ENCODE results near the gene XPR1.
"Not testable (repeated sequence)": the region's sequence is repeated elsewhere in the genome, so short reads cannot be mapped to it uniquely, and the experiment has no call there.

Gene XPR1

GRCh38 chr1:180821970-180822369 is 190.1 kb downstream of the XPR1 start:
- H3K27me3 ChIP-seq (replicated peaks; ENCODE audit: control insufficient read depth, insufficient read depth, low read length), result no peaks in the 10 kb centered on the region
- no peak for DNase-seq (ENCODE audit: extremely low read depth, insufficient read length)
- no peak overlapping the region for H3K4me3 ChIP-seq (replicated peaks; ENCODE audit: low read depth, low read length)
- no peak for TF ChIP-seq CTCF (IDR thresholded peaks at IDR 0.05; ENCODE audit: insufficient read depth, low read length, poor library complexity, severe bottlenecking)
- no peaks in the 10 kb centered on the region for H3K36me3 ChIP-seq (ENCODE audit: control insufficient read depth, insufficient read depth, low read length)

- H3K36me3 ChIP-seq (ENCODE audit: control insufficient read depth, insufficient read depth, low read length); DNase-seq (ENCODE audit: extremely low read depth, insufficient read length); H3K4me3 ChIP-seq (replicated peaks; ENCODE audit: low read depth, low read length); H3K27me3 ChIP-seq (replicated peaks; ENCODE audit: control insufficient read depth, insufficient read depth, low read length): not testable (repeated sequence)
Observed at GRCh38 chr1:180831507-180831906, 199.7 kb downstream of the XPR1 start.

- not testable (repeated sequence) for H3K36me3 ChIP-seq (ENCODE audit: control insufficient read depth, insufficient read depth, low read length); DNase-seq (ENCODE audit: extremely low read depth, insufficient read length); H3K4me3 ChIP-seq (replicated peaks; ENCODE audit: low read depth, low read length); H3K27me3 ChIP-seq (replicated peaks; ENCODE audit: control insufficient read depth, insufficient read depth, low read length)
Observed at GRCh38 chr1:180833180-180833579, 201.4 kb downstream of the XPR1 start.

GRCh38 chr1:180836449-180836848 is 204.6 kb downstream of the XPR1 start:
- TF ChIP-seq CTCF (IDR thresholded peaks at IDR 0.05; ENCODE audit: insufficient read depth, low read length, poor library complexity, severe bottlenecking), result no peak
- Histone ChIP-seq H3K36me3 (ENCODE audit: control insufficient read depth, insufficient read depth, low read length) (no peaks in the 10 kb centered on the region), H3K4me3 (replicated peaks; ENCODE audit: low read depth, low read length) (no peak overlapping the region), H3K27me3 (replicated peaks; ENCODE audit: control insufficient read depth, insufficient read depth, low read length) (no peaks in the 10 kb centered on the region)
- no peak for DNase-seq (ENCODE audit: extremely low read depth, insufficient read length)

- H3K27me3 ChIP-seq (replicated peaks; ENCODE audit: control insufficient read depth, insufficient read depth, low read length), result no peaks in the 10 kb centered on the region
Observed at GRCh38 chr1:180837020-180837419, 205.2 kb downstream of the XPR1 start.

GRCh38 chr1:180838535-180838934 is 206.7 kb downstream of the XPR1 start:
- Histone ChIP-seq H3K4me3 (replicated peaks; ENCODE audit: low read depth, low read length) (no peak overlapping the region), H3K36me3 (ENCODE audit: control insufficient read depth, insufficient read depth, low read length) (no peaks in the 10 kb centered on the region), H3K27me3 (replicated peaks; ENCODE audit: control insufficient read depth, insufficient read depth, low read length) (no peaks in the 10 kb centered on the region)
- no peak for DNase-seq (ENCODE audit: extremely low read depth, insufficient read length)
- TF ChIP-seq CTCF (IDR thresholded peaks at IDR 0.05; ENCODE audit: insufficient read depth, low read length, poor library complexity, severe bottlenecking), result no peak

More at GRCh38 chr1:180837020-180837419, 205.2 kb downstream of the XPR1 start:
- DNase-seq (ENCODE audit: extremely low read depth, insufficient read length), result no peak
- H3K36me3 ChIP-seq (ENCODE audit: control insufficient read depth, insufficient read depth, low read length), result no peaks in the 10 kb centered on the region
- no peak overlapping the region for H3K4me3 ChIP-seq (replicated peaks; ENCODE audit: low read depth, low read length)
- no peak for TF ChIP-seq CTCF (IDR thresholded peaks at IDR 0.05; ENCODE audit: insufficient read depth, low read length, poor library complexity, severe bottlenecking)

- Histone ChIP-seq H3K36me3 (ENCODE audit: control insufficient read depth, insufficient read depth, low read length) (no peaks in the 10 kb centered on the region), H3K27me3 (replicated peaks; ENCODE audit: control insufficient read depth, insufficient read depth, low read length) (no peaks in the 10 kb centered on the region), H3K4me3 (replicated peaks; ENCODE audit: low read depth, low read length) (no peak overlapping the region)
- no peak for DNase-seq (ENCODE audit: extremely low read depth, insufficient read length)
- TF ChIP-seq CTCF (IDR thresholded peaks at IDR 0.05; ENCODE audit: insufficient read depth, low read length, poor library complexity, severe bottlenecking), result no peak
Observed at GRCh38 chr1:180839547-180839946, 207.7 kb downstream of the XPR1 start.
